K562 (cell line): Measurements from ENCODE around the gene PAFAH2. TPM values are rescaled to one million over a fixed set of nuclear protein-coding genes. Genes with fewer than 3 reads are reported as not detected.

Experiments
- ATAC-seq: fragments of 200-7000 bp; cut with Tn5 transposase; 3 replicates; pipeline ENCODE4 v1.9.1; 2020; ENCODE audit warnings: moderate library complexity
- BruUV-seq: library from RNA; stranded (reverse); fragments of 400-500 nt; replicated peaks from 2 replicates; lab custom pipeline; 2021; lab: Mats Ljungman, UMichigan
- CTCF ChIA-PET: fragments of 300-600 bp; formaldehyde crosslinking; extraction: SDS; loops from one replicate; lab custom pipeline; 2021; ENCODE audit warnings: low intra/inter-chr PET ratio; lab: Yijun Ruan, JAX
- POLR2A ChIA-PET: fragments of 300-600, 350-650 bp; sonication (Branson Sonifier 250); formaldehyde crosslinking; extraction: SDS; loops from one replicate; lab custom pipeline; 2021; ENCODE audit warnings: antibody characterized with exemption, inconsistent platforms; lab: Yijun Ruan, JAX
- DNase-seq, 4 experiments: peaks; one replicate each; pipeline versions ENCODE4 v3.0.0 to v3.0.0-alpha.2; 2011 to 2018; ENCODE audit warnings: low spot score in 3 of 4, mixed read lengths in 3 of 4; ENCODE audit errors: extremely low read depth in 1 of 4
- FAIRE-seq: peaks from 2 replicates; lab custom pipeline; 2011; peaks lifted over from hg19 to GRCh38; lab: Jason Lieb, UNC
- H2AFZ ChIP-seq: 2 replicates; pipeline ENCODE4 v1.6.0; 2011; ENCODE audit warnings: low read depth, low read length, control low read depth, inconsistent platforms
- H3K27ac ChIP-seq: fragments of 200-600 bp; 3 replicates; pipeline ENCODE4 v1.8.0; 2011; ENCODE audit warnings: low read depth, mild to moderate bottlenecking, control low read depth, inconsistent platforms, low read length, moderate library complexity, mixed read lengths; ENCODE audit errors: extremely low read depth
- H3K27me3 ChIP-seq, 2 experiments: fragments of 300-600 bp in 1 of 2; 2 replicates in 1 of 2; 3 replicates in 1 of 2; pipeline versions ENCODE4 v1.6.0 to v1.8.0; 2011; ENCODE audit warnings: inconsistent platforms in 2 of 2, low read length in 2 of 2, mild to moderate bottlenecking in 1 of 2, mixed read lengths in 1 of 2, moderate library complexity in 1 of 2; ENCODE audit not compliant: control insufficient read depth in 2 of 2, insufficient read depth in 2 of 2
- H3K36me3 ChIP-seq: fragments of 300-600 bp; 3 replicates; pipeline ENCODE4 v1.8.0; 2011; ENCODE audit warnings: mild to moderate bottlenecking, low read length, inconsistent platforms; ENCODE audit not compliant: control insufficient read depth, insufficient read depth
- H3K4me1 ChIP-seq, 2 experiments: fragments of 200-600 bp in 1 of 2; replicated peaks in 1 of 2; 2 replicates in 1 of 2; 3 replicates in 1 of 2; pipeline versions ENCODE4 v1.5.1 to v1.8.0; 2011; ENCODE audit warnings: inconsistent platforms in 2 of 2, low read length in 2 of 2, mild to moderate bottlenecking in 1 of 2, mixed read lengths in 1 of 2, moderate library complexity in 1 of 2; ENCODE audit not compliant: control insufficient read depth in 2 of 2, insufficient read depth in 2 of 2
- H3K4me2 ChIP-seq: 2 replicates; pipeline ENCODE4 v1.6.1; 2011; ENCODE audit warnings: low read length, control low read depth, inconsistent platforms, mixed read lengths; ENCODE audit not compliant: insufficient read depth
- H3K4me3 ChIP-seq: fragments of 200-600 bp; sonication (generic), shearing (Covaris generic); 2 replicates; pipeline ENCODE4 v1.5.1; 2016; ENCODE audit warnings: control low read depth, inconsistent platforms
- H3K79me2 ChIP-seq: fragments of 200-600 bp; 3 replicates; pipeline ENCODE4 v1.8.0; 2011; ENCODE audit warnings: low read length, inconsistent platforms; ENCODE audit not compliant: control insufficient read depth, insufficient read depth
- H3K9ac ChIP-seq, 2 experiments: 2 replicates each; pipeline versions ENCODE4 v1.6.0 to v1.6.1; 2011; ENCODE audit warnings: low read depth in 2 of 2, low read length in 2 of 2, control low read depth in 1 of 2, inconsistent platforms in 1 of 2, mild to moderate bottlenecking in 1 of 2, mixed read lengths in 1 of 2; ENCODE audit not compliant: insufficient read depth in 1 of 2
- H3K9me1 ChIP-seq: one replicate; pipeline ENCODE4 v1.6.0; 2011; ENCODE audit warnings: inconsistent platforms, mild to moderate bottlenecking, low read length, moderate library complexity; ENCODE audit not compliant: control insufficient read depth, insufficient read depth
- H3K9me3 ChIP-seq: replicated peaks from 2 replicates; pipeline ENCODE4 v1.5.1; 2011; ENCODE audit warnings: low read depth, low read length, inconsistent platforms; ENCODE audit not compliant: control insufficient read depth, insufficient read depth
- H4K20me1 ChIP-seq: replicated peaks from 2 replicates; pipeline ENCODE4 v1.6.1; 2011; ENCODE audit warnings: low read length, inconsistent platforms, mixed read lengths; ENCODE audit not compliant: control insufficient read depth, insufficient read depth
- ARID2 ChIP-seq: fragments of 450-650 bp; IDR thresholded peaks from 2 replicates; pipeline ENCODE4 v1.6.1; 2017; ENCODE audit warnings: antibody characterized with exemption, mild to moderate bottlenecking
- CC2D1A ChIP-seq: fragments of 450-650 bp; IDR thresholded peaks from 2 replicates; pipeline ENCODE4 v1.6.1; 2017; ENCODE audit warnings: mild to moderate bottlenecking
- HDAC6 ChIP-seq: IDR thresholded peaks from 2 replicates; pipeline ENCODE4 v1.6.1; 2012; ENCODE audit warnings: low read depth, mild to moderate bottlenecking, control low read depth, inconsistent platforms, low read length, moderate library complexity
- HEY1 ChIP-seq: fragments of 250-450 bp; sonication (Bioruptor Pico); IDR thresholded peaks from 2 replicates; pipeline ENCODE4 v1.5.0; 2020; ENCODE audit warnings: mild to moderate bottlenecking, moderate library complexity, borderline replicate concordance
- HNRNPL ChIP-seq: fragments of 200-400 bp; formaldehyde crosslinking; IDR thresholded peaks from 2 replicates; pipeline ENCODE4 v1.6.1; 2017; ENCODE audit warnings: low read depth, mild to moderate bottlenecking, low read length
- HNRNPLL ChIP-seq: fragments of 200-400 bp; formaldehyde crosslinking; IDR thresholded peaks from 2 replicates; pipeline ENCODE4 v1.6.1; 2017; ENCODE audit warnings: low read length, low read depth, mild to moderate bottlenecking; ENCODE audit not compliant: poor library complexity, severe bottlenecking
- JUN ChIP-seq, 2 experiments: sonication (generic) in 1 of 2; formaldehyde crosslinking in 1 of 2; IDR thresholded peaks; 2 replicates each; pipeline versions ENCODE4 v1.6.1 to v1.8.0; 2012 to 2022; ENCODE audit warnings: borderline replicate concordance in 2 of 2, mild to moderate bottlenecking in 2 of 2, improper control_type of control experiment in 1 of 2, low read depth in 1 of 2, low read length in 1 of 2, missing genetic modification reagents in 1 of 2
- KAT7 ChIP-seq: sonication (generic); formaldehyde crosslinking; IDR thresholded peaks from 2 replicates; pipeline ENCODE4 v1.8.0; 2022; ENCODE audit warnings: missing genetic modification reagents, mild to moderate bottlenecking, borderline replicate concordance
- KLF1 ChIP-seq: fragments of 450-650 bp; IDR thresholded peaks from 2 replicates; pipeline ENCODE4 v1.6.1; 2016; ENCODE audit warnings: missing genetic modification characterization, missing compliant biosample characterization
- OTX1 ChIP-seq: fragments of 450-650 bp; formaldehyde crosslinking; IDR thresholded peaks from 2 replicates; pipeline ENCODE4 v1.4.0; 2022; ENCODE audit warnings: mild to moderate bottlenecking
- SLC30A9 ChIP-seq: fragments of 250-450 bp; sonication (Bioruptor Pico); IDR thresholded peaks from 2 replicates; pipeline ENCODE4 v1.8.0; 2022; ENCODE audit warnings: mild to moderate bottlenecking, moderate library complexity
- WGBS: fragments of 100-300 bp; shearing (Covaris generic); methylation state at CpG from one replicate; pipeline ENCODE4 v1.1.6; 2016; ENCODE audit warnings: low coverage, mixed read lengths; ENCODE audit not compliant: insufficient coverage; ENCODE audit errors: missing lambda C conversion rate; 5-methylcytosine and 5-hydroxymethylcytosine counted together
- in situ Hi-C: fragments of 300-500 bp; cut with MboI; formaldehyde crosslinking; loops from 4 replicates; pipeline ENCODE4 v1.15.0; 2018; ENCODE audit warnings: inconsistent platforms, mixed read lengths
- intact Hi-C: fragments of 100-400 bp; cut with micrococcal nuclease; formaldehyde crosslinking; loops from 2 replicates; pipeline ENCODE4 v1.14.2; 2022
- polyA plus RNA-seq, 8 experiments: library from polyadenylated mRNA; depleted of rRNA in 4 of 8; stranded (reverse) in 5 of 8; unstranded in 3 of 8; fragments of >200 nt; fragmentation: Nextera tagmentation in 2 of 8; fragmentation: Illumina TruSeq in 1 of 8; extraction: Ambion mirVana in 2 of 8; extraction: Trizol in 1 of 8; gene quantifications; 2 replicates each; pipeline versions ENCODE4 v1.2.1 to v1.2.3, GENCODE V29; 2011 to 2014; ENCODE audit warnings: inconsistent platforms in 1 of 8, missing spikeins in 1 of 8
- total RNA-seq, 7 experiments: library from RNA; depleted of rRNA in 6 of 7; stranded (reverse); fragments of >200 nt in 6 of 7; fragmentation: Illumina TruSeq in 2 of 7; extraction: Trizol in 2 of 7; gene quantifications; 2 replicates each; pipeline versions ENCODE4 v1.2.1 to v1.2.3, GENCODE V29; 2011 to 2021; ENCODE audit warnings: low replicate concordance in 1 of 7
- TF ChIP-seq, protein P1 (sequence below): sonication (generic); formaldehyde crosslinking; IDR thresholded peaks from 2 replicates; pipeline ENCODE4 v1.8.0; 2022; ENCODE audit warnings: missing genetic modification reagents, mild to moderate bottlenecking, moderate library complexity, borderline replicate concordance
- TF ChIP-seq, protein P2 (sequence below): fragments of 250-450 bp; sonication (Bioruptor Pico); IDR thresholded peaks from 2 replicates; pipeline ENCODE4 v1.9.0; 2021; ENCODE audit warnings: mild to moderate bottlenecking, inconsistent platforms

Gene PAFAH2
- total and polyA plus RNA-seq, 9 of the 15 experiments (the other 6 are each of a cell fraction or from before 2014, with no cell fraction given), result 4.2 to 10.9 (median 6.8) TPM

DNA sequence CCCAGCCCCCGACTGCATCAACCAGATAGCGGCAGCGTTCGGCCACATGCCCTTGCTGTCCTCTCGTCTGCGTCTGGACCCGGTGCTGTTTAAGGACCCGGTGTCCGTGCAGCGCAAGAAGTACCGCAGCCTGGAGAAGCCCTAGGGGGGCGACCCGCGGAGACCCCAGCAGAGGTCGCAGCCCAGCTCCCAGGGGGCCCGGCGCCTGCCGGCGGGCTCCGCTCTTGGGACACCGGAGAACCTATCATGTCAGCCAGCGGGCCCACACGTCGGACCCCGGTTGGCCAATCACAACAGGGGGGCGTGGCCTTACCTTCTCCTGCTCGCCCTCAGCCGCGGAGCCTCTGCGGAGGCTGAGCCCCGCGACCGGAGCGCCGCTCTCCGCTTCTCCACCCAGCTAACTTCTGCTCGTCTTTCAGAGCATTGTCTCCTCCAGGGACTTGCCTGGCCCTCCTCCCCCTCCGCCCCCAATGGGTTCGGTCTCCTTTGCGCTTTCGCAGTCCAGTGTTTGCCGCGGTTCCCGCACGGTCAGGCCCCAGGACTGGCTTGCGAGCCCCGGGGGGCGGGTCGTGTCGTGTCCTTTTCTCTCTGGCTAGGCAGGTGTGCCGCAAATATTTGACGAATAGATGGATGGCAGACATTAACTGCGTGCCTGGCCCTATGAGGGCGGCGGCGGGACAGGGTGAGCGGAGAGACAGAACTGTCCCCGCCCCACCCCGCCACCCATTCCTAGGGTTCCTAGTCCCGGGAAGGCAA lies 37.5 kb upstream of the PAFAH2 start (continued):
- TF ChIP-seq SLC30A9 (CRISPR knock-in tag) (no peak), HEY1 (no peak), ARID2 (no peak; the same call in 1 of the 2 replicates), CC2D1A (no peak; the same call in 1 of the 2 replicates), HDAC6 (0 out of 2 replicates have a peak, but pooled peaks have one; percentile 36), HNRNPL (0 out of 2 replicates have a peak, but pooled peaks have one; percentile 20)

DNA sequence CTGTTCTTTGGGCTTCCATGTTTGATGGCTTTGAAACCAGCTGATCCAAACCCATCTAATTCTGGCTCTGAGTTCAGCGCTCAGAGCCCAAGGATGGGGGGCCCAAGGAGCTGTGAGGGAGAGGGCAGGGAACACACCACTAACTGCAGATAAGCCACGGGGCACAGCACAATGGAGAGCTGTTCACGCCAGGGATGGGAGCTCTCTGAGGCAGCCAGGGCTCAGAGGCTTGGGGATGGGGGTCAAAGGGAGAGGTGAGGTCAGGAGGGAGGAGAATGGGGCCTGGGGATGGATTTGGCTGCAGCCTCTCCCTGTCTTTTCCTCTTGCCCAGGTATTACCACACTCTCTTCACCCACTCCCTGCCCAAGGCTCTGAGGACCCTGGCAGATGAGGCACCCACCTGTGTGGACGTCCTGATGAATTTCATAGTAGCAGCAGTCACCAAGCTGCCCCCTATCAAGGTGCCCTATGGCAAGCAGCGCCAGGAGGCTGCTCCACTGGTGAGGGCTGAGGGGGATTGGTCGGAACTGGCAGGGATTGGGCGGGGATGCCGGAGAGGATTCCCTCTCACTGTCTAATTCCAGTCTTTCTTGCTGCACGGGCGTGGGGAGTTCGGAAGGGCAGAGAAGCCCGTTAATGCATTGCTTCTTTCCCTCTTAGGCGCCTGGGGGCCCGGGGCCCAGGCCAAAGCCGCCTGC lies 36.8 kb upstream of the PAFAH2 start:
- no peak for DNase-seq
- FAIRE-seq, result no peak
- in situ Hi-C loops (no loop called here), intact Hi-C loops (no loop called here)
- H3K36me3 ChIP-seq, result no peaks in the 10 kb centered on the region
- ATAC-seq, result peak; percentile 1
- POLR2A ChIA-PET, result interaction anchor here (0.6 to 3.1 kb wide), 18 partner anchors 10 to 436 kb away, joined by 3 to 23 read pairs (median 4); partner anchors contain the start of genes PDIK1L and SLC30A2
- peak overlapping the region; percentile 98 for H2AFZ ChIP-seq
- peaks cover 8% of the 10 kb centered on the region; the same call in 2 of the 3 replicates for H3K79me2 ChIP-seq
- no peaks in the 10 kb centered on the region for H3K27me3 ChIP-seq
- peak overlapping the region; percentile 93 to 96 for H3K9ac ChIP-seq
- no peaks in the 10 kb centered on the region for H3K9me3 ChIP-seq
- 15% methylated on average over 15 of the region's 15 CpGs for WGBS
- no peaks in the 10 kb centered on the region for H4K20me1 ChIP-seq
- peak overlapping the region; percentile 87 for H3K27ac ChIP-seq
- H3K4me1 ChIP-seq, result peaks cover 31 to 62% of the 10 kb centered on the region in 2 experiments
- BruUV-seq, result TSS peak; percentile 72
- CTCF ChIA-PET, result interaction anchor here (1.3 to 3.9 kb wide), 3 partner anchors 71 to 139 kb away, joined by 4 to 65 read pairs (median 15); no protein-coding TSS in a partner anchor
- no peaks in the 10 kb centered on the region for H3K9me1 ChIP-seq
- H3K4me3 ChIP-seq, result peak overlapping the region; percentile 77
- peak overlapping the region; percentile 99 for H3K4me2 ChIP-seq
- TF ChIP-seq, protein P1, sequence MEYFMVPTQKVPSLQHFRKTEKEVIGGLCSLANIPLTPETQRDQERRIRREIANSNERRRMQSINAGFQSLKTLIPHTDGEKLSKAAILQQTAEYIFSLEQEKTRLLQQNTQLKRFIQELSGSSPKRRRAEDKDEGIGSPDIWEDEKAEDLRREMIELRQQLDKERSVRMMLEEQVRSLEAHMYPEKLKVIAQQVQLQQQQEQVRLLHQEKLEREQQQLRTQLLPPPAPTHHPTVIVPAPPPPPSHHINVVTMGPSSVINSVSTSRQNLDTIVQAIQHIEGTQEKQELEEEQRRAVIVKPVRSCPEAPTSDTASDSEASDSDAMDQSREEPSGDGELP, result peak; percentile 15; the same call in 1 of the 2 replicates
- TF ChIP-seq HNRNPLL (no peak), KAT7 (CRISPR knock-in tag) (no peak), KLF1 (tag) (0 out of 2 replicates have a peak, but pooled peaks have one; percentile 21), JUN (IDR thresholded peaks at IDR 0.05; ENCODE audit: borderline replicate concordance, low read depth, low read length) (no peak), JUN (CRISPR knock-in tag; IDR thresholded peaks at IDR 0.05; ENCODE audit: borderline replicate concordance) (0 out of 2 replicates have a peak, but pooled peaks have one; percentile 54), OTX1 (CRISPR knock-in tag) (0 out of 2 replicates have a peak, but pooled peaks have one; percentile 34)
- TF ChIP-seq, protein P2, sequence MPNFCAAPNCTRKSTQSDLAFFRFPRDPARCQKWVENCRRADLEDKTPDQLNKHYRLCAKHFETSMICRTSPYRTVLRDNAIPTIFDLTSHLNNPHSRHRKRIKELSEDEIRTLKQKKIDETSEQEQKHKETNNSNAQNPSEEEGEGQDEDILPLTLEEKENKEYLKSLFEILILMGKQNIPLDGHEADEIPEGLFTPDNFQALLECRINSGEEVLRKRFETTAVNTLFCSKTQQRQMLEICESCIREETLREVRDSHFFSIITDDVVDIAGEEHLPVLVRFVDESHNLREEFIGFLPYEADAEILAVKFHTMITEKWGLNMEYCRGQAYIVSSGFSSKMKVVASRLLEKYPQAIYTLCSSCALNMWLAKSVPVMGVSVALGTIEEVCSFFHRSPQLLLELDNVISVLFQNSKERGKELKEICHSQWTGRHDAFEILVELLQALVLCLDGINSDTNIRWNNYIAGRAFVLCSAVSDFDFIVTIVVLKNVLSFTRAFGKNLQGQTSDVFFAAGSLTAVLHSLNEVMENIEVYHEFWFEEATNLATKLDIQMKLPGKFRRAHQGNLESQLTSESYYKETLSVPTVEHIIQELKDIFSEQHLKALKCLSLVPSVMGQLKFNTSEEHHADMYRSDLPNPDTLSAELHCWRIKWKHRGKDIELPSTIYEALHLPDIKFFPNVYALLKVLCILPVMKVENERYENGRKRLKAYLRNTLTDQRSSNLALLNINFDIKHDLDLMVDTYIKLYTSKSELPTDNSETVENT, result 0 out of 2 replicates have a peak, but pooled peaks have one; percentile 1
